Sciatic nerve (tissue), 2 donors: Measurements from ENCODE around the gene WDFY1. TPM values are rescaled to one million over a fixed set of nuclear protein-coding genes. Genes with fewer than 3 reads are reported as not detected.

Source experiments
- ATAC-seq: fragments of 200-7000 bp; cut with Tn5 transposase; one replicate; pipeline ENCODE4 v1.9.1; 2020; ENCODE audit warnings: mild to moderate bottlenecking, moderate library complexity
- DNase-seq: peaks from one replicate; pipeline ENCODE4 v3.0.0-alpha.2; 2020; ENCODE audit warnings: low spot score
- intact Hi-C: fragments of 100-400 bp; cut with DNase I; formaldehyde crosslinking; loops from one replicate; pipeline ENCODE4 v1.14.2; 2022
- total RNA-seq: library from RNA; stranded (reverse); fragmentation: NEBNext Ultra II Directional; extraction: Animal tissue kit (Norgen Biotek cat#: 25700); gene quantifications from one replicate; pipeline ENCODE4 v1.2.1, GENCODE V29; 2021
- donor health status: DM: no; HTN: no; CAD: no.
- donor health status: DM: no; HTN: no; CAD: no.

WDFY1 gene
- total RNA-seq, 1 donor from 2014 or later: 48.6 TPM

DNA sequence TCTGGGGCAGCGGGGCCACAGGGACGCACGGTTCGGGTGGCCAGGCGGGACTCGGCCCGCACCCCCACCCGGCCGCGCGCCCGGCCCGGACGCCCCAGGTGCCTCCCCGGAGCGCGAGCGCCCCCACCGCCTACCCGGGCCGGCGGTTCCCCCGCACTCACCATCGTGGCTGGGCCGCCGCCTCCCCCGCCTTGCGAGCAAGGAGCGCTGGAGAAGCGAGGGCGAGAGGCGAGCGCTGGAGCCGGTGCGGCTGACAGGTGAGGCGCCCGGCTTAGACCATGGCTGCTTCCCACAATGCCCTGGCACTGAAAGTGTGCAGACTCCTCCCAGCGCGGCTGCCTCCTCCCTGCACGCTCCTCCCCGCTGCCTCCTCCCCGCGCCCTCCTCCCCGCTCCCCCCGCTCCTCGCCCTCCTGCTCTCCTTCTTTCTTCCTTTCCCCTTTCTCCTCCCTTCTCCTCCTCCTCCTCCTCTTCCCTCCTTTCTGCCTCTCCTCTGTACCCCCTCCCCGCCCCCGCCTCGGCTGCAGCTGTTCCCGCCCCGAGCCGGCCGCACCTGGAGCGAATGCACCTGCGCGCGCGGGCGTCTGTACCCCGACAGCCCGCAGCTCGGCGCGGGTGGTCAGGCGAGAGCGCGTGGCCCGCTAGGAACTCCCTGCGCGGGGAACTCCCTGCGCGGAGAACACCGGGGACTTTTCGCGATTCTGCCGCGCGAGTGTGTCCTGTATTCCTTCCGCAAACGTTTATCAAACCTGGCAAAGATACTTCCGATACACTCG is 107.7 kb downstream of the WDFY1 start, which contains the start of gene AP1S3:
Gene AP1S3 (minus strand): TSS at position 296 of the 775 bp plus-strand sequence. CDS start 132 bp downstream, at position 164.
- intact Hi-C loops: no loop called here
- ATAC-seq (peak; percentile 90), DNase-seq (peak; percentile 72)

DNA sequence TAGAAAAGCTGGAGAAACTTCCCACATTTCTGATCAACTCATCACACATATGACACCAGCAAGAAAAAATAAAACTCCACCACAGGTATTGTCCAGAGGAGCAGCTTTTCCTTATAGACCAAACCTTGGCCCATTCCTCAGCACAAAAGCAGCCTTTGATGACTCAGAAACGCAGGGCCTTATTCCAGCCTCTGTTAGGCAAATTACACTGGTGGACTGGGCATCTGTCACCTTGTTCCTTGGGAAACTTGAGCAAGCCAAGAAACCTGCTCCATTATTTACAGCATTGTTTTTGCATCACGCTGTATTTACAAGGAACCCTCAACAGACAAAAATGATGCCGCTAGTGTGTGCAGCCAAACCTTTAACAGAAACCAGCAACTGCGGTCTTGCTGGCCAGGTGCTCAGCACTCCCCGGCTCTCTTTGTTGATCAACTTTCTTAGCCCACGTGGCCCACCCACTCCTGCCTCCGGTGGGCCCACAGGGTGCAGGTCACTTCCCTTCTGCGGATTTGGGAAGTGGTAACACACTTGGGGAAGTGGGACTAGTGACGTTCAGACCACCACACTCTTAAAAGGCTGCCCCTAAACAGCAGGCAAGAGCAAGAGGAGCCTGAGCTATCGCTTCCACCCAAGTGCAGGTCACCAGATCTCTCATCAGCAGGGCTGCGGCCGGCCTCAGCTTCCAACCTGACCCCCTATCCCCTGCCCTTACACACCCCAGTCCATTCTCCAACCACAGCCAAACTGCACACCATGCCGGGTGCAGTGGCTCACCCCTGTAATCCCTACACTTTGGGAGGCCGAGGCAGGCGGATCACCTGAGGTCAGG is 109.2 kb downstream of the WDFY1 start:
- intact Hi-C loops: no loop called here
- ATAC-seq (no peak), DNase-seq (no peak)

GRCh38 chr2:223834431-223834830 is 110.7 kb downstream of the WDFY1 start:
- DNase-seq: no peak
- intact Hi-C loops: no loop called here
- no peak for ATAC-seq

DNA sequence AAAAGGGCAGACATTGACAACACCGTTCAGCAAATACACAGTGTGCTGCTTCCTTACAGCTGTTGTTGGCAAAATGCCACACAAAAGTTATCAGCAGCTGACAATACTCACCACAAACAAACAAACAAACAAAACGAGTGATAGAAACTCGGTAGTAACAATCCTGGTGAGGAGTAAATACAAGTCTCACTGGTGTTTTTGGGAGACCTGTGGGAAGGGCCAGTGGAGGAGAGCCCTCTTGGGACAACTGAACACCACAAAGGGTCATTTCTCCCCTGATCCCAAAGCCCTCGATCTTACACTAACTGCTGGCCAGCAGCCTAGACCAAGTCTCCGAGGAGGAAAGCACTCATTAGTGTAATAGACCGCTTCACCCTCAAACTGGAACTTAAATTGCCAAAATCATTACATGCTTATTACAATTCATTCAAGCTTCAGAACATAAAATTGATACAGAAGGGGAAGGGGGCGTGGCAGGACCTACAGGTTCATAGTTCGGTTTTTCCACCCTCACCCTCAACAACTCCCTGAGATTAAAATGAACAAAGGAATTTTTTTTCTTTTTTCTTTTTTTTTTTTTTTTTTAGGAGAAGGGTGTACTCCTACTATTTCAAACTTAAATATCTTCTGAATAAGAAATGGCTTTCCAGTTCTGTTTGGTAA is 112.8 kb downstream of the WDFY1 start:
- DNase-seq (no peak), ATAC-seq (peak; percentile 49)
- intact Hi-C loops: no loop called here

GRCh38 chr2:223829128-223829527 is 116.0 kb downstream of the WDFY1 start:
- ATAC-seq (no peak), DNase-seq (no peak)
- intact Hi-C loops: no loop called here

DNA sequence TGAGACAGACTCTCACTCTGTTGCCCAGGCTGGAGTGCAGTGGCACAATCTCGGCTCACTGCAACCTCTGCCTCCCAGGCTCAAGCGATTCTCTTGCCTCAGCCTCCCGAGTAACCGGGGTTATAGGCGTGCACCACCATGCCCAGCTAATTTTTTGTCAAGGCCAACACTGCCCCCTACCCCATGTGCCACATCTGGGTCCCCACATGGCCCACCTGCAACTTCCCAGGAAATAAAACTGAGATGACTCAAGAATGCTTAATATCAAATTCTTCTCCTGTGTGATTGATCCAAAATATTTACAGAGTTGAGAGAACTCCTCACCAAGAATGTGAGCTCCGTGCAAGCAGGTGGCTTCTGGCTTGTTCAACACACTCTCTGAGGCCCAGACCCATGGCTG is 116.8 kb downstream of the WDFY1 start:
- no peak for DNase-seq
- no peak for ATAC-seq
- intact Hi-C loops: no loop called here

GRCh38 chr2:223826995-223827394 is 118.1 kb downstream of the WDFY1 start:
- ATAC-seq: no peak
- DNase-seq: no peak
- intact Hi-C loops: no loop called here

Other genes starting within 250 kb of the WDFY1 start
- gene AP1S3, start 107.8 kb downstream of the WDFY1 start, total RNA-seq: 5.8 TPM
- 14.5 TPM for gene MRPL44, start 12.1 kb upstream of the WDFY1 start, total RNA-seq
- 61.3 TPM for gene SERPINE2, start 94.0 kb upstream of the WDFY1 start, total RNA-seq